Amniotic stem cell (primary cell): Measurements from ENCODE around the gene ANKS1A.

Experiments used
- DNase-seq: peaks from one replicate; lab custom pipeline; 2025; lab: John Stamatoyannopoulos, UW

ANKS1A gene

GRCh38 chr6:35069262-35069661 lies 180.2 kb downstream of the ANKS1A start:
- DNase-seq: no peak

DNA sequence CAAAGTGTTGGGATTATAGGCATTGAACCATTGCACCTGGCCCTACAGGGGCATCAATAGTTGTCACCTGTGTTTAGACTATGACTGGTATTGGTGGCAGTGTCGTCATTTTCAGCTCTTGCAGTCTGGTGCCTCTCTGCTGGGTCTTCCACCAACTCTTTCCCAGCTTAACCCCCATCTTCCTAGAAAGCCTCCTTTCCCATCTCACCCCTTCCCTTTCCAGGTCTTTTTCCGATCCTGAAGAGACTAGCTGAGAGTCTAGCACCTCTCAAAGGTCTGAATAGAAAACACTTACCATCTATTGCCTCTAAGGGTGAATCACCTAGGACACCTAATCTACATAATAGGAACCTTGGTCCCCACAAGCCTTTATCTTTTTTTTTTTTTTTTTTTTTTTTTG lies 181.1 kb downstream of the ANKS1A start:
- DNase-seq: no peak

DNA sequence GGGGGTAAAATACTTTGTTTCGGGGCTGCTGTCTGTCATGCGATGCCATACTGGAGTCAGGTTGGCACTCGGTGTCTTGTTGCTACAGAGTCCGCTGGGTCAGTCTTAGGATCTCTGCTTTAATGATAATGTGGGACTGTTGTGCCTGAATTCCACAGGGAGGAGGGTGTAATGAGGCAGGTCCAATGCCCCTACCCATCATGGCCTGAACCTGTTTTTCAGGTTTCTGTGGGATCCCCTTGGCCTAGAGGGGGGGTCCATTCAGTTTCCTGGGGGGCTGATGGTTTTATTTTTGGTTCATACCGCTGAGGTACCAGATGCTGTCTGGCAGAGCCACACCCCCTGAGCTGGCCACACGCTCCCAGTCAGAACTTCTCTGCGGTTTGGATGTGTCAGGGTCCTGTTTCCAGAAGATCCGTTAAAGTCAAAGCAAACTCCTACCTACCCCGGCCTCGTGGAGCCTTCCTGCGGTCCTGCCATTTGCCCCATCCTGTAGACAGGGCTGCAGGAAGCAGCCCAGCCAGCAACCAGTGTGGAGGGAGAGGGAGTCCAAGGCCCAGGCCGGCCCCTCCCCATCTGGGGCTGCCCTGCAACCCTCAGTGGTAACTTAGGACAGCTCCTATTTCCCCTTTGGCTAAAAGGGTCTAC lies 182.4 kb downstream of the ANKS1A start:
- no peak for DNase-seq

- DNase-seq: no peak
Measured at GRCh38 chr6:35072051-35072697, 183.1 kb downstream of the ANKS1A start.

GRCh38 chr6:35072698-35073055 lies 183.6 kb downstream of the ANKS1A start:
- no peak for DNase-seq

GRCh38 chr6:35073211-35073610 lies 184.2 kb downstream of the ANKS1A start:
- DNase-seq: no peak

- DNase-seq: no peak
Measured at GRCh38 chr6:35073766-35074471, 184.9 kb downstream of the ANKS1A start.

DNA sequence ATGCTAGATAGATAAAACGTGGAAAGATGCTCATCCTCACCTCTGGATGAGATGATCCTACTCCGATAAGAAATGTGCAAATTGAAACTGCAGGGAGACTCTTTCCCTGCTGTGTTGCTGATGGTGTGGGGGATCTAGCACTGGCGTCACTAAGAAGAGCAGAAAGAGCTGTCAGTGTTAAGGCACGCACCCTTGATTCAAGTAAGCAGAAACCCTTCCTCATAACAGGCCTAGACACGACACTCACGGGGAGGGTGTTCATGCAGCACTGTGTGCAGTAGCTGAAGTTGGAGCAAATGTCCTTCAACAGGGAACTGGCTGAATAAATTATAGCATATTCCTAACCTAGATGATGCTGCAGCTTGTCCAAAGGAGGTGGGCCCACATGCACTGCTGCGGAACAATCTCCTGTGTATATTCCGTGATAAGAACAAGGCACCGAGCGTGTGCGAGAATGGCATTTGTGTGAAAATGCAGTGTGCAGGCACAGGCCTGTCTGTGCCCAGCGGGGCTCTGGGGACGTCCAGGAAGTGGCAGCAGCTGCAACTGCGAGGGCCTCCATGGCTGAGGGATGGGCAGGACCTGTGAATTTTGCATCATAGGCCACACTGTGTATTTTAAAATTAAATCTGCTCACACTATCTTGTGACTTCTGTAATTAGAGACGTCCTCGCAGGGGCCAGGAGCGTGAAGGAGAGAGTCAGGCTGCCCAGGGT lies 188.1 kb downstream of the ANKS1A start:
- no peak for DNase-seq

GRCh38 chr6:35077713-35078105 lies 188.7 kb downstream of the ANKS1A start:
- DNase-seq: no peak

- DNase-seq: no peak
Measured at GRCh38 chr6:35078226-35078850, 189.3 kb downstream of the ANKS1A start.

DNA sequence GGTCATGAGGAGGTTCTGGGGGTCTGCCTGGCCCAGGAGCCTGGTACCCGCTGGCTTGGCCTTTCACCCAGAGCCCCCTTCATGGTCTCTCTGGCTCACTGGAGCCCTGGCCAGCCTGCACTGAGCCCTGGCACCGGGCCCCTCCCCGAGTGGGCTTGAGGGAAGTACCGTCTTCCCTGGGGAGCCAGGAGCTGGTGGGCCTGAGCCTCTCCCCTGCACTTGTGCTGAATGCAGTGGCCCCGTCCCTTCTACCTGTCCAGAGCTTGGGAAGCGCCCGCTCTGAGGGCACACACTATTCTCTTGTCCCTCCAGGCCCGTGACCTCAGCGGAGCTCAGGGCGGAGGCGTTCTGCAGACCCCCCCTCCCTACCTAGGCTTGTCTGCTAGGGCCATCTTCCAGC lies 189.8 kb downstream of the ANKS1A start:
- DNase-seq: no peak

DNA sequence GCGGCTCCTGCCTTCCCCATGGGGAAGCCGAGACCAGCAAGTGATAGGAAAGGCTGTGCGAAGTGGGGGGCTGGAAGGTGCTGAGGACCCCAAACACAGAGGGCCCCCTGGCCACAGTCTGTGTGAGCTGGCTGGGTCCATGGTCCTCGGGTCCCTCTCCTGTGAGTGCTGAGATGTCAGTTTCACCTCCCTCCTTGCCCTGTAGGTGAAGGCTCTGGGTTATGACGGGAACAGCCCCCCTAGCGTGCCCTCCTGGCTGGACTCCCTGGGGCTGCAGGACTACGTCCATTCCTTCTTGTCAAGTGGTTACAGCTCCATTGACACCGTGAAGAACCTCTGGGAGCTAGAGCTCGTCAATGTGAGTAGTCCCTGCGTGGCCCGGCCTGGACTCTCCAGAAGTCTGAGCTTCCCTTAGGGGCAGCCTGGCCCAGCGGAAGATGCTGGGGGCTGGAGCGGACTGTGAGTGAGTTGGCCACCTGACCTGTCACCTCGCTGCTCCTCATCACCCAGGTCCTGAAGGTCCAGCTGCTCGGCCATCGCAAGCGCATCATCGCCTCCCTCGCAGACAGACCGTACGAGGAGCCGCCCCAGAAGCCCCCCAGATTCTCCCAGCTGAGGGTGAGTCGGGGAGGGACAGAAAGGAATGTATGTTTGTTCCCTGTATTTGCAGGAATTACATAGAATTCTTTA lies 190.4 kb downstream of the ANKS1A start:
- DNase-seq: no peak

DNA sequence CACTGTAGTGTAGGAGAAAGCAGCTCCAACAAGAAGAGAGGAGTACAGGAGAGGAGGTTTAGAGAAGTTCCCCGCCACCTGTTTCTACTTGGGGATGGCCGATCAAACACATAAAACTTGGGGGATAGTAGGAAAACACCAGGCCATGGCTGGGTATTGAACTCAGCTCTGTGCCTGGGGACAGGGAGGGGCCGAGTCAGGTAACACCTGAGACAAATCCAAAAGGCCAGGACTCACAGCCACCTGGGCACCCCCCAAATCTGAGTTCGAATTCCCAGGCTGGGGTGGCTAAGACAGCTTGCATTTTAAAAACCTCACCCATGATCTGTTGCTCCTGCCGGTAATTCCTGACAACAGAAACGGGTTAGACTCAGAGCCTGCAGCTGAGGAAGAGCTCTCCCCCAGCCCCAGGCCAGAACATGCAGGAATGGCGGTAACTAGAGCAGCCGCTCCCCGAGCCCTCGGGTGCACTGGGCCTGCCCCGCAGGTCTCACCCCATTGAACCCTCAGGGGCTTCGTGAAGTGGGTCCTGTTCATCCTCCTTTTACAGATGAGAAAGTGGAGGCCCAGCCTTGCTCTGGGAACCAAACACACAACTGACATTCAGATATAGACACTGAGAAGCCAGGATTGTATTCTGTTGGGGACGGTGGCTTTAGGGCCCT lies 191.1 kb downstream of the ANKS1A start:
- DNase-seq: no peak

GRCh38 chr6:35080821-35081425 lies 191.9 kb downstream of the ANKS1A start:
- no peak for DNase-seq

DNA sequence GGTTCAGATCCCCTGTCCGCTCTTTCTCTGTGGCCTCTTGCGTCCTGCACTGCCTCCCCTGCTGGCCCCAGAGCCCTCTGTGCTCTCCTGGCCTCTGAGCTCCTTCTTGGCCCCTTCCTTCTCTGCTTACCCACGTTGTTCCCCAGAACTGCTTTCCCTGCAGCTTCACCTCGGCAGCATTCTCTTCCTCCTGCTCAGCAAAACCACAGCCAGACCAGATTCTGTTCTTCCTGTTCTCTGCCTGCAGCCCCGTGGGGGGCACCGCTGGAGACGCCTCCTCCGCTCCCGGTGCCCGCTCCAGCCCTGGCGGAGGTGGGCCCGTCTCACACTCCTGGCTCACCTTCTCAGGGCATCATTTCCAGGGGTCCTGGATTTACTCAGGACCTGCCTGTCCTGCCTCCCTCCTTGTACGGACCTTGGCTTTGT lies 192.4 kb downstream of the ANKS1A start:
- DNase-seq: no peak

- DNase-seq: no peak
Measured at GRCh38 chr6:35082046-35082732, 193.1 kb downstream of the ANKS1A start.

GRCh38 chr6:35082733-35083403 lies 193.8 kb downstream of the ANKS1A start:
- no peak for DNase-seq

GRCh38 chr6:35083507-35083906 lies 194.5 kb downstream of the ANKS1A start:
- DNase-seq: no peak

DNA sequence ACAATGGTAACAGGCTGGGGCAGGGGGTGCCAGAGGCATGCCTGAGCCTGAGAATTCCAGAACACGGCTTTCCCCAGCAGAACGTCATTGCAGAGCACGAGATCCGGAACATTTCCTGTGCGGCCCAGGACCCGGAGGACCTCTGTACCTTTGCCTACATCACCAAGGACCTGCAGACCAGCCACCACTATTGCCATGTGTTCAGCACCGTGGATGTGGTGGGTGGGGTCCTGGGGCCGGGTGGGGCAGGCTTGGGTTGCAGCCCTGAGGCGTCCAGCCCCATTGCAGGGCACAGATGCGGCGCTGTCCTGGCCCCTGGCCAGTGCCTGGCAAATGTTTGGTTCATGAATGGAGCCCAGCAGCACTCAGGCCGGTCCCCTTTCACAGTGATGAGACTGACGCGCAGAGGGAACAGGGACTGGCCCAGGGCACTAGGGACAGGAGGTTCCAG lies 195.0 kb downstream of the ANKS1A start:
- no peak for DNase-seq
